Measurements from ENCODE around the gene CDH4.

The CDH4 gene

GRCh38 chr20:61526907-61527306 lies 274.8 kb downstream of the CDH4 start:
- no peak for TF ChIP-seq CTCF (IDR thresholded peaks at IDR 0.05; ENCODE audit: low read length, missing control alignments)
- DNase-seq (ENCODE audit: low read depth) = no peak
- H3K4me3 ChIP-seq (replicated peaks; ENCODE audit: low read depth, low read length) = no peak overlapping the region

GRCh38 chr20:61527626-61528025 lies 275.6 kb downstream of the CDH4 start:
- TF ChIP-seq CTCF (IDR thresholded peaks at IDR 0.05; ENCODE audit: low read length, missing control alignments) = no peak
- H3K4me3 ChIP-seq (replicated peaks; ENCODE audit: low read depth, low read length) = no peak overlapping the region
- no peak for DNase-seq (ENCODE audit: low read depth)

- H3K4me3 ChIP-seq (replicated peaks; ENCODE audit: low read depth, low read length) = no peak overlapping the region
- no peak for TF ChIP-seq CTCF (IDR thresholded peaks at IDR 0.05; ENCODE audit: low read length, missing control alignments)
- no peak for DNase-seq (ENCODE audit: low read depth)
These were observed 276.5 kb downstream of the CDH4 start for GRCh38 chr20:61528591-61528990.

- no peak for TF ChIP-seq CTCF (IDR thresholded peaks at IDR 0.05; ENCODE audit: low read length, missing control alignments)
- H3K4me3 ChIP-seq (replicated peaks; ENCODE audit: low read depth, low read length) = no peak overlapping the region
- DNase-seq (ENCODE audit: low read depth) = no peak
These were observed 277.3 kb downstream of the CDH4 start for GRCh38 chr20:61529354-61529753.

GRCh38 chr20:61531553-61532345 lies 279.7 kb downstream of the CDH4 start:
- no peak overlapping the region for H3K4me3 ChIP-seq (replicated peaks; ENCODE audit: low read depth, low read length)
- DNase-seq (ENCODE audit: low read depth) = no peak
- no peak for TF ChIP-seq CTCF (IDR thresholded peaks at IDR 0.05; ENCODE audit: low read length, missing control alignments)

- no peak for TF ChIP-seq CTCF (IDR thresholded peaks at IDR 0.05; ENCODE audit: low read length, missing control alignments)
- DNase-seq (ENCODE audit: low read depth) = no peak
- no peak overlapping the region for H3K4me3 ChIP-seq (replicated peaks; ENCODE audit: low read depth, low read length)
These were observed 280.7 kb downstream of the CDH4 start for GRCh38 chr20:61532736-61533135.

- H3K4me3 ChIP-seq (replicated peaks; ENCODE audit: low read depth, low read length) = no peak overlapping the region
- no peak for TF ChIP-seq CTCF (IDR thresholded peaks at IDR 0.05; ENCODE audit: low read length, missing control alignments)
- DNase-seq (ENCODE audit: low read depth) = no peak
These were observed 281.2 kb downstream of the CDH4 start for GRCh38 chr20:61533231-61533631.
